GM12875 (cell line): ENCODE data around the gene PDZK1.
"Not testable (repeated sequence)": the region's sequence is repeated elsewhere in the genome, so short reads cannot be mapped to it uniquely, and the experiment has no call there.

ENCODE experiments used
- H3K4me3 ChIP-seq: one replicate; pipeline ENCODE4 v1.5.1; 2011; ENCODE audit warnings: low read depth, low read length, control low read depth

Gene PDZK1

GRCh38 chr1:145662502-145662901 lies 44.7 kb downstream of the PDZK1 start:
- not testable (repeated sequence) for H3K4me3 ChIP-seq

DNA sequence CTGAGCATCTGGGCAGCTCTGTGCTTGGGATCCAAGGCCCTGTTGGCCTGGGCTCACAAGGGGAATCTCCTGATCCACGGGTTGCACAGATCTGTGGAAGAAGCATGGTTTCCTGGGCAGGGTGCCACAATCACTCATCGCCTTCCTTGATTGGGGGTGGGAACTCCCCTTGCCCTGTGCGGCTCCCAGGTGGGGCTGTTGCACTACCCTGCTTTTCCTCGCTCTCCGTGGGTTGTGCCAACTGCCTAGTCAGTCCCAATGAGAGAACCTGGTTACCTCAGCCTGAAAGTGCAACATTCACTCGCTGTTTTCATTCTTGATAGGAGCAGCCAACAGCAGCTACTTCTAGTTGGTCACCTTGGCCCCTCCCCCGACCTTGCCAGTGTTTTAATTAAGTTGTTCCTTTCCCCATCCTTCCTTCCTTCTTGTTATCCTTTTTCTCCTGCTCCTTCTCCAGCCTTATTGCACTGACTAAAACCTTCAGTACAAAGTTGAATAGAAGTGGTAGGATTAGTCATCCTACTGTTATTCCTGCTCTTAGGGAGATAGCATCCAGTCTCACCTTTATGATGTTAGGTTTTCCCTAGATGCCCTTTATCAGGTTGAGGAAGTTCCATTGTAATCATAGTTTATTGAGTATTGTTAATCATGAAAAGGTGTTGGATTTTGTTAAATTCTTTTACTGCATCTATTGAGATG lies 50.8 kb downstream of the PDZK1 start:
- H3K4me3 ChIP-seq = not testable (repeated sequence)

GRCh38 chr1:145643990-145644389 lies 63.2 kb downstream of the PDZK1 start:
- not testable (repeated sequence) for H3K4me3 ChIP-seq

GRCh38 chr1:145641886-145642285 lies 65.3 kb downstream of the PDZK1 start:
- H3K4me3 ChIP-seq = not testable (repeated sequence)

- not testable (repeated sequence) for H3K4me3 ChIP-seq
Measured at GRCh38 chr1:145636237-145636636, 70.9 kb downstream of the PDZK1 start.

- H3K4me3 ChIP-seq = not testable (repeated sequence)
Measured at GRCh38 chr1:145622177-145622576, 85.0 kb downstream of the PDZK1 start.
